GM23248 (cell line): ENCODE data around the gene CLCF1.

Experiments used
- EZH2 ChIP-seq: fragments of 200-600 bp; sonication (generic); IDR thresholded peaks from 2 replicates; pipeline ENCODE4 v1.6.1; 2018; ENCODE audit warnings: antibody characterized with exemption, mild to moderate bottlenecking; ENCODE audit not compliant: insufficient read depth, poor library complexity, severe bottlenecking
- EZH2phosphoT487 ChIP-seq: fragments of 200-600 bp; sonication (generic); IDR thresholded peaks from 2 replicates; pipeline ENCODE4 v1.6.1; 2018; ENCODE audit warnings: antibody characterized with exemption, moderate library complexity, mild to moderate bottlenecking, low read depth; ENCODE audit not compliant: insufficient read depth

DNA sequence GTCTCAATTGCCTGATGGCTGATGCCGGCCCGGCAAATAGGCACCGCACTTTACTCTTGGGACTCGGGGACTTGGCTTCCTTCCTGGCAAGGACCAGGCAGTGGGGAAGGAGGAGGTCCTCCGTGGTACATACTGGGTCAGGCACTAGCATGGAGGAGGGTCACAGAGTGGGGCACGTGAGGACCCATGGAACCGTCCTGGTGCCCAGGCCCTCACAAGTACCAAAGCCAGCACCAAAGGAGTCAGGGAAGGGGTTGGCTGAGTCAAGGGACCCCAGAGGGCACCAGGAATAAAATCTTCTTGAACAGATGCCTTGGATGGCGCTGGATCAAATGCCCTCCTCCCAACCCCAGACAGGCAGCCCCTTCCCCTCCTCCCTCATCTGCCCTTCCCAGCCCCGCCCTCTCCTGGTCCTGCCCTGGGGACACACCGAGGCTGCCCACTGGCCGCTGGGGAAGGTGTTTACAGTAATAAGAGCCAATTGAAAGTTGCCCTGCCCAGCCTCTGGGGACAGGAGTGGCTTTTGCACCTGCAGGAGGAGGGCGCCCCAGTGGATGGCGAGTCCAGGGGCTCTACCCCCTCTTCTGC, 36.5 kb upstream of the CLCF1 start:
- TF ChIP-seq EZH2phosphoT487 (no peak), EZH2 (no peak)
